KBM-7 (cell line): ENCODE measurements around the gene RTL1.

Experiments
- DNase-seq: peaks from one replicate; pipeline ENCODE4 v3.0.0-alpha.2; 2015
- in situ Hi-C: fragments of 300-500 bp; cut with MboI; formaldehyde crosslinking; loops from 2 replicates; pipeline ENCODE4 v1.14.3; 2020; ENCODE audit warnings: low sequenced_read_pairs, low pct_unique_long_range_greater_than_20kb, mixed read lengths

RTL1 gene

DNA sequence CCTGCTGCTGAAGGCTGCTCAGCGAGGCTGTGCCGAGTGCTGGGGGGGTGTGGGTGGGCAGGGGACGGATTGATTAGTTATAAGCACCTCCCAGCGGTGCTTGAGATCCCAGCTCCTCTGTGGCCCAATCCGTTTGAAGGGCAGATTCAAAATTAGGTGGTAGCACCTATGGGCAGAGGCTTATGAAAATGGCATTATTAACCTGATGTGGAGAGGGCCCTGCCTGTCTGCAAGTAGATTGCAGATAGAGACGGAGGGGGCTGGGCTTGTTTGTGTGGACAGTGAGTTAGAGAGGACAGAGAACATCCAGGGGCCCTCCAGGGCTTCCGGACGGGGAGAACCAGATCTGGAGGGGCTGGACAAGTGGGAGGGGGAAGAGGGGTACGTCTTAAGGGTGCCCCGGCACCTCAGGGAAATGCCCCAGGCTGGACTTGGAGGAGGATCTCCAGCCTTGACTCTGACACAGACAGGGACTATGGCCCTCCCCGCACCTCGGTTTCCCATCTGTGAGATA lies at the start of gene RTL1:
Gene RTL1 (minus strand): TSS at position 51 of the 514 bp plus-strand sequence. CDS start 18,934 bp downstream, outside the sequence.
- in situ Hi-C loops, result loop anchor here (25.0 kb wide), 2 partner anchors 334 to 734 kb away; no protein-coding TSS in a partner anchor
- no peak for DNase-seq

DNA sequence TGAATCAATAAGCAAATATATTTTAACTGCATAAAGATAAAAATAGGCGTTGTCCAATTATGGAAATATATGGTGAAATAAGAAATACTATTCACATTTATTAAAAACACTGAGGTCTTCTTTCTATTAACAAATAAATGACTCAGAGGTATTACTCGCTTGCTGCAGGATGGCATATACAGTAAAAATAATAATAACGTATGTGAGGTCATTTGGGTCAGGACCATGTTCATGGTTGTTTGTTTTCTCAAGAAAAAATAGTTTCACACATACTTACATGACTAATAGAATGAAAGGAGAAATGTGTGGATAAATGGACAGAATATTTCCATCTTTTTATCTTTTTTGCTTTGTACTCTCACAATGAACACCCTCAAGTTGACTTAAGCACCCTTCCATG lies 46.5 kb upstream of the RTL1 start:
- in situ Hi-C loops, result no loop called here
- DNase-seq, result no peak

DNA sequence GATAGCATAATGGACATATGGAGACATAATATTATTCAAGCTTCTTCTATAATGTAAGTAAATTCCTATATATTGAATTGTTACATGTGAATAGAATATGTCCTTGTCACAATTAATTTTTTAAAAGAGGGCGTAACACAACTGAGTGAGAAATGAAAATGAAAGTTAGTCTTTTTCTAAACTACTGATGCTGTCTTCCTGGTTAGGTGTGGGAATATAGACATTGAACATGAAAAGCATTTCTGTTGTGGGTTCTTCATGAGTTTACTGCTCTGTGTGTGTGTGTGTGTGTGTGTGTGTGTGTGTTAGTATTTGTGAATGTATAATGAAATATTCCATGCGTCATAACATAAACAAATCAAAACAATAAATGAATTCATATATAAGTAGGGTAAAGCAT lies 40.5 kb upstream of the RTL1 start:
- in situ Hi-C loops, result no loop called here
- DNase-seq, result no peak

DNA sequence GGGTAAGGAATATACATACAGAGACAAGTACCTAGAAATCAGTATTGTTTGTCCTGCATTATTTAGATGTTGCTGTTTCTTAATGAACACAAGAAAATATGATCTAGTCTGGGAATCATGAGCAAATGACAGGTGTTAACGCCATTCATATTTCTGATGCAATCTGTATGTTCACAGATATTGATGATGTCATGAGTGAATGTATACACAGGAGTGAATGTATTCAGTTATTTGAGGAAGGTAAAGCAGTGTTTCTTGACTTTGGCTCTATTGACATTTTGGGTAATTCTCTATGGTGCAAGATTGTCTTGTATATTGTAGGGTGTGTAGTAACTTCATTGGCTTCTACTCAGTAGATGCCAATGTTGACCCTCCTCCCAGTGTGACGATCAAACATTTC lies 26.7 kb upstream of the RTL1 start:
- in situ Hi-C loops, result no loop called here
- no peak for DNase-seq

DNA sequence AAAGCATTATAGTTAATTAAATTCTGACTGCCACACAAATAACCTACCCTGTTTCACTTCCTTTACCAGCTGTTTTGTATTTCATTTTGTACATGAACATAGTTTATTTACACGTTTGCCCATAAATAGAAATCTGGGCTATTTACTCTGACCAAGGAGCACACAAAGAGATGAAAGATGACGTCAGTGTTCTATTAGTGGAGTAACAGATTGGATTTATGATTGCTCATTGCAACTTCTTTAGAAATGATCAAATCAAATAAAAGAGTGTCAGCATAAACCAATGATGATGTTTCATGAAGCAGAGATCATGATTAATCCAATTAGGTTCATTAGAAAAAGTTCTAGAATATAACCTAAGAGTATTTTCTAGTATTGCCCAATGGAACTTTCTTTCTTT lies 12.0 kb upstream of the RTL1 start:
- DNase-seq, result no peak
- in situ Hi-C loops, result loop anchor here (25.0 kb wide), 2 partner anchors 322 to 722 kb away; no protein-coding TSS in a partner anchor

DNA sequence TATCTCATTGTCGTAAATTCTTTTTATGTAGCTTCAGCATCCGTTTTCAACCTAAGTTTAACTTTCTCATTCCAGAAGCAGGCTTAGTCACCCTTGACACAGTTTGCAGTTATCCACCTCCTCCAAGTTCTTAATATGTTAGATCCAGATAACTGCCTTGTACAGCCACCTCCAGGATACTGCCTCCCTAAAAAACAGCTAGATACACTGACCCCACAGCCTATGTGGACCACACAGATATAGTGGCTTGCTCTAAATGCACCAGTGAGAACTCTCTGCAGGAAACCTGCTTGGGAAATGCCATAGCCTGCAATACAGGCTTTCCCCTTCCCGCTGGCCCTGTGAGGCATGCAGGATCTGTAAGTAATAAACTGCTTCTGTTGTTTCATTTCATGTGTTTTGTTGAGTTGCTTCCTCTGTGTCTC lies 11.1 kb upstream of the RTL1 start:
- no peak for DNase-seq
- in situ Hi-C loops, result loop anchor here (25.0 kb wide), 2 partner anchors 323 to 723 kb away; no protein-coding TSS in a partner anchor

DNA sequence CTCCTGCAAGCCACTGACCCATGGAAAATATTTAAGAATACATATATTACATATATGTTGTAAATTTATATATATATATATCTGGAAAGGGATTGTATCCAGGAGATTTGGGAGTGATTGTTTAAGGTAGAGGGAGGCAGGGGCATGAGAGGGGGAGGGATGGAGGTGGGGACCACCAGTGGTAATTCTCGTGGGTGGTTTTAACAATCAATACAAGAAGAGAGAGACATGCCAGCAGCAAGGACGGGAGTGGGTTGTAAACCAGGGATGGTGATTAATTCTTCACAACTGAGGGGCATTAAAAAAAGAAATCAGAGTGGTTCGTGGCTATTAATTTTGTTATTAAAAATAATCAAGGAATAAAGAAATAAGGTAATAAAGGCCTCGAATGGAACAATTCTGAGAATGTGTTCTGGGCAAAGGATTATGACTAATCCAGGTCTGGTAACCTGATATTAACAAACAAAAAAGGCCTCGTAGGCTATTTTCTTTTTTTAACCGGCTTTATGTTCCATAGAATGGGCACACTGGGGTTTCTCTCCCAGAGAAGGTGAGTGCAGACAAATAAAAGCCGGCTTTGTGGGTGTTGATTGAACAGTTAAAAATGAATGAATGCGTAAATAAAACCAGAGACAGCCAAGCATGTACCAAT lies 8.3 kb upstream of the RTL1 start:
- DNase-seq, result no peak
- in situ Hi-C loops, result loop anchor here (25.0 kb wide), 2 partner anchors 326 to 726 kb away; no protein-coding TSS in a partner anchor

DNA sequence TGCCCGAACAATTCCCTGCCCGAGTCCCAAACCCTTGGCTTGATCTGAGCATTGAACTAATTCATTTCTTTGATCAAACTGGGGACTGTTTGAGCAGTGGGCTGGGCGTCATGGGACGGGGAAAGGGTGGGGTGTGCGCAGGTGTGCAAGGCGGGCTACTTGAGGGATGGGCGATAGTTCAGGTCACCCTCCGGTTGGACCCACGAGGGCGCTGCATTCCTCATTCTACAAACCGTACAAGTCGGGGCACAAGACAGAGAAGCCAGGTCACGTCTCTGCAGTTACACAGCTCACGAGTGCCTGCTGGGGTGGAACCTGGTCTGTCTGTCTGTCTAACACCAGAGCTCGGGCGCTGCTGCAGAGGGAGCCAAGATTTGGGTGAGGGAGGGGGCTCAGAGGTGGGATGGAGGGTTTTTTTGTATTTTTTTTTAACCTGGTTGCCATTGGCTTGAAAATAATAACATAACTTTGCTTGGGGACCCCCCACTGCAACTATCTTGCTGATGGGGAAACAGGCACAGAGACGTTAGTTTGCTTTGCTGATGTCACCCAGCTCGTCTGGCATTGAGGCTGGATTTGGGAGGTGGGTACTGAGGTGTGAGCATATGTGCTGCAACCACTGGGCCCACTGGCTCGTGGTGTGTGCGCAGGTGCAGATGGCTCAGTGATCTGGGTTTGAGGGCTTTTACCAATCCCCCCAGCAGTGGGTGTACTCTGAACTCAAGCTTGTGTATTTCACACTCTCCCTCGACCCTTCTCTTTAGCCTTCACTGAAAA lies 7.6 kb upstream of the RTL1 start:
- in situ Hi-C loops, result loop anchor here (25.0 kb wide), 2 partner anchors 326 to 726 kb away; no protein-coding TSS in a partner anchor
- no peak for DNase-seq

DNA sequence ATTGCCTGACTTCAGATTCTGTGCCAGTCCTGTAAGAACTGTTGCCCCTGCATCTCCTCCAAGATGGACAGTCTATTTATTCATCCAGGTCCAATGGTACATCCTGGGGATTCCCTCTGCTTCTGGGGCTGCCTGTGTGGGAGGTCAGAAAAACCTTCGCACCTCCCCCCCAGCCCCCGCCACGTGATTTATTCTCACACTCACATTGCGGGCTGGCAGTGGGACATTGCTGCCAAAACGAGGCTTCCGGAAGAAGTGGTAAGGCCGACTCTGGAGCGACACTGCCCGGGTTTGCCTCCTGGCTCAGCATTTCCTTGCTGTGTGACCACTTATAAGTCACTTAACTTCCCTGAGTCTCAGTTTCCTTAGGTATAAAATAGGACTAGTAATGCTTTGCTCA lies 5.9 kb upstream of the RTL1 start:
- no peak for DNase-seq
- in situ Hi-C loops, result loop anchor here (25.0 kb wide), 2 partner anchors 328 to 728 kb away; no protein-coding TSS in a partner anchor

DNA sequence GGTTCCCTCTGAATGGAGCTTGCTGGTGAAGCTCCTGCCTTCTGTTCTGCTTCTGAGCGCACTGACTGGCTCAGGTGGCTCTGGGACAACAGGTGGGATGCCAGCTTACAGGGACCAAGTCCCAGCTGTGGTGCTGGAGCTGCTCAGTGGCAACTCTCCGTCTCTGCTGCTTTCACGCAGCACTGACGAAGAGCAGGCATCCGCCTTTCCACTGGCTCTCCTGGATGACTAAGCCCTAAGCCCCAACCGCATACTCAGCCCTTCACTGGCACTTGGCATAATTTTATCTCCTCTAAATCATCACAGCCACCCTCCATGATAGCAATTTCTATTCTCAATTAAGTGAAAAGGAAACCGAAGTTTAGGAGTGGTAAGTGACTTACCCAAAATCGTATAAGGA lies 3.7 kb upstream of the RTL1 start:
- in situ Hi-C loops, result loop anchor here (25.0 kb wide), 2 partner anchors 330 to 730 kb away; no protein-coding TSS in a partner anchor
- DNase-seq, result no peak

DNA sequence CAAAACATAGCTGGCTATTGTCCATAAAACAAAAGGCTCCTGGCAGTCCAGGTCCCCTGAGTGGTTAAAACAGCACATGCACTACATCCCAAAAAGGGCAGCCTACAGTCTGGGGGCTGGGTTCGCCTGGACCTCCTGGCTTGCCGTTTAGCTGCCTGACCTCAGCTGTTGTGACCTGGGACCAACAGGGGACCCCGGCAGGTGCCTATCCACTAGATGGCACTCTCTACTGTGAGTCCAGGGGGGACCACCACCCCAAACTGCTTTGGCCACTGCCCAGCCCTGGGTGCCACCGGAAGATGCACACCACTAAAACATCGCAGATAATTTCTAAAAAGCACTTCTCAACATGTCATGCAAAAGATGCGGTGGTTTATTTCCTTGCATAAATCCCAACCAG lies 2.9 kb upstream of the RTL1 start:
- in situ Hi-C loops, result loop anchor here (25.0 kb wide), 2 partner anchors 331 to 731 kb away; no protein-coding TSS in a partner anchor
- DNase-seq, result peak; percentile 22

DNA sequence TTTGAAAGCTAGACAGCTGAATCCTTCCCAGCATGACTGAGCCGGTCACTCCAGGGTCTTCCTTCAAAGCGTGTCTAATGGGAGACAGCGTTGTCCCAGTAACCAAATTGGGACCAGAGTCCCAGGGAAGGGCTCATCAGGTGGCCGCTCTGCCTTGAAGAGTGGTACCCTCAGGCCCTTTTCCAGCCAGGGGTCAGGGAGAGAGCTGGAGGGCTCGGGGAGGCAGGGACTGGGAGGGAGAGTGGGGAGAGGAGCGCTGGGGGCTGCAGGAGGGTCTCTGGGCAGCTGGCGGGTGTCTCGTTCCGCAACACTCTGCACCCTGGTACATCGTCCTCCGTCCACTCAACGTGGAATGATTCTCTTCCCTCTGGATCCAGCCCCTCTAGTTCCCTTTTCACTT lies 1.6 kb upstream of the RTL1 start:
- in situ Hi-C loops, result loop anchor here (25.0 kb wide), 2 partner anchors 332 to 732 kb away; no protein-coding TSS in a partner anchor
- DNase-seq, result no peak

DNA sequence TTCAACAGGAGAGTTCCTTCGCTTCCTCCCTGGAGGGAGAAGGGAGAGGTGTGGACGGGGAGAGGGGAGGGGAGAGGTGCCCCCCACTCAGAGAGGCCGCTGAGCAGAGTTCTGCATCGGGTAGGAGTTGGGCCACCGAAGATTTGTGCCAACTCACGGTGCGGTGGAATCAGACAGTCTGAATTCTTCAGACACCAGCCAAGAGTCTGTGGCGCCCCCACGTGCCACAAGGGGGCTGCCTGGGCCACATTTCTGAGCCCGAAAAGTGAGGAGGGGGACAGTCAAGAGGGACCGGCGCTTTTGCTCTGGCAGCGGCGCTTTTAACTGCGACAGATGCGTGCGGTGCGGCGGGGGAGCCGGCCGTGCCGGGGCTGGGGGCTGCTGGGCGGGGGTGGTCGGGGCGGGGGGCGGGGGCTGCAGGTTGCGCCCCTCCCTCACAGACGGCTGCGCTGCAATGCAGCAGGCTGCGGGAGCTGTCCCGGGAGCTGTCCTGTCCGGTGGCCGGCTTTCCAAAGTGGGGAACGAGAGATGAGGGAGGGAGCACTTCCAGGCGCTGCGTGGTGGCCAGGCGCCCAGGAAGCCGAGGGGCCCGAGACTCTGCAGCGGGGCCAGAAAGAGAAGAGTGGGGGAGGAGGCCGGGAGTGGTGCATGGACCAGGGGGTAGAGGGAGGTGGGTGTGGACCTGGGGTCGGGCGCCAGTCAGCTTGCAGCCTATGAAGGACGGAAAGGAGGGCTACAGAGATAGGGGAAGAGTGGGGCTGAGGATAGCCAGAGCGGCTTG lies 975 bp upstream of the RTL1 start:
- DNase-seq, result peak; percentile 21
- in situ Hi-C loops, result loop anchor here (25.0 kb wide), 2 partner anchors 333 to 733 kb away; no protein-coding TSS in a partner anchor

DNA sequence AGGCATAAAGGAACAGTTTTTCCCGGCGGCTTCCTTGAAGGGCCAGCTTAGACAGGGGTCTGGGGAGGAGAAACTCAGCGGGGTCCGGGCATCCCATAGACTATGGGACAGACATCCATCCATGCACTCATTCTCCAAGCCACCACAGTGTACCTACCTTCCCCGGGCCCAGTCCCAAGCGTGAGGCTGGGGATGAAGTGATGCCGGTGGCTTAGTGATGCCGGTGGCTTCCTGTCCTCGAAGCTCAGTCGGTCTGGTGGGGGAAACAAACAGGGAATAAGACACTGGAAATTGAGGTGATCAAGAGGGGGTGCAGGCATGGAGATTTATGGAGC lies 421 bp downstream of the RTL1 start:
- DNase-seq, result no peak
- in situ Hi-C loops, result loop anchor here (25.0 kb wide), 2 partner anchors 334 to 734 kb away; no protein-coding TSS in a partner anchor

DNA sequence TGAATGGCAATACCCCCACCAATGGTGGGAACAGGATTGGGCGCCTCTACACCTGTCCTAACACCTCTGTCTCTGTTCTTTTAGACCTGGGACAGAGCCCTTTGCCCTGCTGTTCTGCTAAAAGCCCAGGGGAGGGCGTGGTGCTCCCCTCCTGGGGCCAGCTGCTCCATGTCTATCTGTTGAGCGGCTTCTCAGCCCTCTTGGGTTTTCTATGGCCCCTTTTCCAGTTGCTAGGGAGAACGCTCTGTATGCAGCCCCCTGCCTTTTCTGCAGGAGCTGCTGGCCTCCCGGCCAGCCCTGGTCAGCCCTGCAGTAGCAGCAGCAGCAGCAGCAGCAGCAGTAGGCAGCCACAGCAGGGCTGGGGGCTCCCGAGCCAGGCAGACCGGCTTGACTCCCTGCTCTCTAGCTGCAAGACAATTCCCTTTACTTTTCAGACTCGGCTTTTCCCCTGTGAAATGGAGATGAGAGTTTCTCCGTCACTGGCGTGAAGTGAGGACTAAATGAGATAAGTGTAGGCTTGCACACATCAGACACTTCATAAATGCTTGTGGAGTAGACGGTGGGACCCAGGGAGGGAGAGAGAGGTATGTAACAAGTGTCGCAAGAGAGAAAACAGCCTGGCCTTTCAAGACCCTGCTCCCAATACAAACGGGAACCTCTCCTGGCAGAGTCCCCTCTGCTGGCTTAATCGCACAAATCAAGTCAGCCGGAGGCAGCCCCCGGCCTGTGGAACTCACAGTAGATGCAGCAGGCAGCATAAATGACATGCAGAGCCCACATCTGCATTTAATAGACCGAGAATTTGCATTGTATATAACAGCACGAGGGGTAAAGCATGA lies 1.0 kb downstream of the RTL1 start:
- DNase-seq, result peak; percentile 42
- in situ Hi-C loops, result loop anchor here (25.0 kb wide), 2 partner anchors 335 to 735 kb away; no protein-coding TSS in a partner anchor

DNA sequence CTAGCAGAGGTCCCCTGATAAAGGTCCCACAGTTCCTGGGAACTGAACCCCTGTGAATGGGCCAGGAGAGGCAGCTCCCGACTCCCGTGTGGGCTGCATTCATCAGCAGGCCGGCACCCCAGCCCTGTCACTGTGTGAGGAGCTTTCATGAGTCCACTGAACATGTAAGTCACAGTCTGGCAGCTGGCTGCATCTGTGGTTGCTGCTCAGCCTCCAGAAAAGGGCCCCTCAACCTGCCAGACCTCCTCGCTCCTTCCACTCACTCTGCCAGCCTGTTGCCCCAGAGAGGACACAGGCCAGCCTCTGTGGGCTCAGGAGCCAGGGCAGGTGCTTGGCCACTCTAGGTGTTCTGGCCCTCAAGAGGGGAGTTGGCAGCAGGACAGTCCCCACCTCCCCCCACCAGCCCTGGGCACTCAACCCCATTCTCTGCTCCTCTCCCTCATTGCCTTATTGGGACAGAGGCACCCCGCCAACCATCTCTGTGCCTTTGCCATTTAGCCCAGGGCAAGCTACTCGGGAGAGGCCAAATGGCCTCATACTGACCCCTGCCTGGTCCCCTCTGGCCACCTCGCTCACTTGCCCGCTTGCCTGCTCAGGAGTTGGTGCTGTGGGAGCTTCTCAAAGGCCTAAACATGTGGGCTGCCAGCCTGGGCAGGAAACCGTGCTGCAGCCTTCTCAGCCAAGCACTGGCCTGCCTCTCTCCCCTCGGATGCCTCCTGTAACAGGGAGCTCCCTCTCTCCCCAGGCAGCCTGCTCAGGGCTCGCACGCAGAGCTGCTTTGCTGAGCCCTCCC lies 1.9 kb downstream of the RTL1 start:
- no peak for DNase-seq
- in situ Hi-C loops, result loop anchor here (25.0 kb wide), 2 partner anchors 336 to 736 kb away; no protein-coding TSS in a partner anchor

DNA sequence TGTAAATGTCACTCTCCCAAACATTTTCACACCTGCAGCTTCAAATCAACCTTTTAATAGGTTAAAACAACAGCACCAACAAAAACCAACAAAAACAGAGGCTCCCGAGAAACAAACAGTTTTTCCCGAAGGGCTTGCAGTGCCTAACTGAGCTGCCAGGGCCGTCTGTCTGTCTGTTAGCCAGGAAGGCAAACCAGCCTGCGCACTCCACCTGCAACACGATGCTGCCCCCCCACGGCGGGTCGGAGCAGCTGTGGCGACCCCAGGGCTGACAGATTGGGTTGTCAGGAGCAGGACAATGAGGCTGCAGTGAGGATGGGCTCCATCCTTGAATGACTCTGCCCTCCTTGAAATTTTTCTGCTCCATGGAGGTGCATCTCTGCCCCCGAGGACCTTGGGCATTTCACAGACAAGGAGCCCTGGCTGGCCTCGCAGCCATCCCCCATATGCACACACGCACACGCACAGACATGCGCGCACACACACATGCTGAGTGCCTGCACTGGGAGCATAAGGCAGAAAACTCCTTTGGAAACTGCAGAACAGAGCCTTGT lies 2.6 kb downstream of the RTL1 start:
- in situ Hi-C loops, result loop anchor here (25.0 kb wide), 2 partner anchors 336 to 736 kb away; no protein-coding TSS in a partner anchor
- peak; percentile 80 for DNase-seq
